H9 (cell line): ENCODE data around the gene STPG3. TPM values are rescaled to one million over a fixed set of nuclear protein-coding genes. Genes with fewer than 3 reads are reported as not detected.

Source experiments
- DNase-seq: peaks from one replicate; pipeline ENCODE4 v3.0.0-alpha.2; 2017
- H2AFZ ChIP-seq: one replicate; pipeline ENCODE4 v1.6.1; 2013; ENCODE audit warnings: mild to moderate bottlenecking, low read length, control low read depth, moderate library complexity
- H2AK5ac ChIP-seq: 2 replicates; pipeline ENCODE4 v1.6.1; 2013; ENCODE audit warnings: low read length, control low read depth, mixed read lengths; ENCODE audit not compliant: insufficient read length
- H2BK120ac ChIP-seq: one replicate; pipeline ENCODE4 v1.6.1; 2013; ENCODE audit warnings: low read depth, mild to moderate bottlenecking, low read length, control low read depth, inconsistent platforms; ENCODE audit not compliant: poor library complexity, severe bottlenecking
- H2BK12ac ChIP-seq: 2 replicates; pipeline ENCODE4 v1.6.1; 2013; ENCODE audit warnings: low read length, control low read depth, mixed read lengths, low read depth; ENCODE audit not compliant: insufficient read length
- H2BK15ac ChIP-seq: 2 replicates; pipeline ENCODE4 v1.6.1; 2013; ENCODE audit warnings: low read depth, low read length, control low read depth
- H2BK20ac ChIP-seq: one replicate; pipeline ENCODE4 v1.6.1; 2013; ENCODE audit warnings: low read depth, mild to moderate bottlenecking, low read length, control low read depth, inconsistent platforms; ENCODE audit not compliant: poor library complexity, severe bottlenecking
- H2BK5ac ChIP-seq: 2 replicates; pipeline ENCODE4 v1.6.1; 2013; ENCODE audit warnings: low read length, control low read depth, mixed read lengths; ENCODE audit not compliant: insufficient read length
- H3K14ac ChIP-seq: 2 replicates; pipeline ENCODE4 v1.6.1; 2013; ENCODE audit warnings: low read length, control low read depth; ENCODE audit not compliant: insufficient read depth
- H3K18ac ChIP-seq: 2 replicates; pipeline ENCODE4 v1.6.1; 2013; ENCODE audit warnings: low read depth, mild to moderate bottlenecking, mixed read lengths, low read length, control low read depth; ENCODE audit not compliant: insufficient read length
- H3K23ac ChIP-seq: 2 replicates; pipeline ENCODE4 v1.6.1; 2013; ENCODE audit warnings: low read length, control low read depth, mixed read lengths, low read depth; ENCODE audit not compliant: insufficient read length
- H3K23me2 ChIP-seq: 2 replicates; pipeline ENCODE4 v1.6.1; 2013; ENCODE audit warnings: low read depth, mild to moderate bottlenecking, mixed read lengths, low read length, control low read depth; ENCODE audit not compliant: insufficient read length, poor library complexity, severe bottlenecking
- H3K27ac ChIP-seq: 2 replicates; pipeline ENCODE4 v1.5.1; 2013; ENCODE audit warnings: low read length, control low read depth, mixed read lengths, low read depth; ENCODE audit not compliant: insufficient read length
- H3K27me3 ChIP-seq: 2 replicates; pipeline ENCODE4 v1.6.1; 2013; ENCODE audit warnings: low read length, control low read depth, inconsistent platforms; ENCODE audit not compliant: insufficient read depth
- H3K4ac ChIP-seq: 2 replicates; pipeline ENCODE4 v1.6.1; 2013; ENCODE audit warnings: low read depth, mild to moderate bottlenecking, control low read depth, inconsistent platforms, low read length, moderate library complexity
- H3K4me1 ChIP-seq: 2 replicates; pipeline ENCODE4 v1.6.1; 2013; ENCODE audit warnings: low read length, control low read depth, inconsistent platforms; ENCODE audit not compliant: insufficient read depth
- H3K4me2 ChIP-seq: 2 replicates; pipeline ENCODE4 v1.6.1; 2013; ENCODE audit warnings: low read length, control low read depth, mixed read lengths; ENCODE audit not compliant: insufficient read length, insufficient read depth
- H3K56ac ChIP-seq: 2 replicates; pipeline ENCODE4 v1.6.1; 2013; ENCODE audit warnings: low read depth, mild to moderate bottlenecking, mixed read lengths, low read length, control low read depth; ENCODE audit not compliant: insufficient read length
- H3K79me1 ChIP-seq: 2 replicates; pipeline ENCODE4 v1.6.1; 2013; ENCODE audit warnings: low read depth, mild to moderate bottlenecking, moderate library complexity, low read length, control low read depth, inconsistent platforms; ENCODE audit not compliant: insufficient read depth, poor library complexity, severe bottlenecking
- H3K79me2 ChIP-seq: 2 replicates; pipeline ENCODE4 v1.6.1; 2013; ENCODE audit warnings: low read length, control low read depth, inconsistent platforms; ENCODE audit not compliant: insufficient read depth
- H3K9ac ChIP-seq: 2 replicates; pipeline ENCODE4 v1.6.1; 2013; ENCODE audit warnings: low read length, control low read depth, mixed read lengths; ENCODE audit not compliant: insufficient read length; ENCODE audit errors: extremely low read depth
- H3K9me3 ChIP-seq: one replicate; pipeline ENCODE4 v1.6.1; 2013; ENCODE audit warnings: low read depth, low read length, inconsistent platforms; ENCODE audit not compliant: control insufficient read depth
- H3T11ph ChIP-seq: one replicate; pipeline ENCODE4 v1.6.1; 2013; ENCODE audit warnings: mild to moderate bottlenecking, low read length, control low read depth, inconsistent platforms
- H4K20me1 ChIP-seq: one replicate; pipeline ENCODE4 v1.6.1; 2013; ENCODE audit not compliant: control insufficient read depth, insufficient read length, insufficient read depth
- H4K5ac ChIP-seq: 2 replicates; pipeline ENCODE4 v1.6.1; 2013; ENCODE audit warnings: low read depth, mild to moderate bottlenecking, mixed read lengths, low read length, control low read depth; ENCODE audit not compliant: insufficient read length
- H4K8ac ChIP-seq: replicated peaks from 2 replicates; pipeline ENCODE4 v1.6.1; 2013; ENCODE audit warnings: low read length, control low read depth, mixed read lengths, low read depth; ENCODE audit not compliant: insufficient read length
- H4K91ac ChIP-seq: 2 replicates; pipeline ENCODE4 v1.6.1; 2013; ENCODE audit warnings: low read depth, mild to moderate bottlenecking, moderate library complexity, mixed read lengths, low read length, control low read depth; ENCODE audit not compliant: insufficient read length
- H3K27ac Mint-ChIP-seq, 3 experiments: 2 replicates in 2 of 3; 3 replicates in 1 of 3; pipeline ENCODE4 v1.8.0; 2020 to 2021; ENCODE audit warnings: mixed read lengths in 3 of 3, mild to moderate bottlenecking in 1 of 3, moderate library complexity in 1 of 3
- H3K27me3 Mint-ChIP-seq: 2 replicates; pipeline ENCODE4 v1.8.0; 2021; ENCODE audit warnings: low read depth, mild to moderate bottlenecking, moderate library complexity, mixed read lengths
- H3K36me3 Mint-ChIP-seq, 3 experiments: 2 replicates in 2 of 3; 3 replicates in 1 of 3; pipeline ENCODE4 v1.8.0; 2020 to 2021; ENCODE audit warnings: low read depth in 3 of 3, mixed read lengths in 3 of 3; ENCODE audit not compliant: insufficient read depth in 1 of 3
- H3K4me1 Mint-ChIP-seq, 2 experiments: 2 replicates each; pipeline ENCODE4 v1.8.0; 2020; ENCODE audit warnings: mixed read lengths in 2 of 2
- H3K4me3 Mint-ChIP-seq, 2 experiments: 2 replicates in 1 of 2; 3 replicates in 1 of 2; pipeline ENCODE4 v1.8.0; 2020 to 2021; ENCODE audit warnings: mild to moderate bottlenecking in 2 of 2, mixed read lengths in 2 of 2, moderate library complexity in 1 of 2
- H3K9me3 Mint-ChIP-seq, 2 experiments: 2 replicates in 1 of 2; 3 replicates in 1 of 2; pipeline ENCODE4 v1.8.0; 2020; ENCODE audit warnings: mild to moderate bottlenecking in 2 of 2, mixed read lengths in 2 of 2, moderate library complexity in 1 of 2
- WGBS: extraction: QIAGEN DNeasy Blood & Tissue Kit; methylation state at CpG from one replicate; pipeline ENCODE4 v1.1.7; 2013; ENCODE audit warnings: missing lambda C conversion rate, low lambda C conversion rate, mixed read lengths; ENCODE audit not compliant: insufficient read length; ENCODE audit errors: extremely low coverage; 5-methylcytosine and 5-hydroxymethylcytosine counted together
- total RNA-seq: library from RNA; stranded (reverse); gene quantifications from 2 replicates; pipeline ENCODE4 v1.2.1, GENCODE V29; 2021
- TF ChIP-seq, protein P1 (sequence below): fragments of 200-600 bp; sonication (generic); conservative IDR thresholded peaks from 3 replicates; pipeline ENCODE4 v1.8.0; 2021; ENCODE audit warnings: antibody characterized with exemption, mild to moderate bottlenecking

Gene STPG3
- total RNA-seq, 1 experiment from 2014 or later = not detected

DNA sequence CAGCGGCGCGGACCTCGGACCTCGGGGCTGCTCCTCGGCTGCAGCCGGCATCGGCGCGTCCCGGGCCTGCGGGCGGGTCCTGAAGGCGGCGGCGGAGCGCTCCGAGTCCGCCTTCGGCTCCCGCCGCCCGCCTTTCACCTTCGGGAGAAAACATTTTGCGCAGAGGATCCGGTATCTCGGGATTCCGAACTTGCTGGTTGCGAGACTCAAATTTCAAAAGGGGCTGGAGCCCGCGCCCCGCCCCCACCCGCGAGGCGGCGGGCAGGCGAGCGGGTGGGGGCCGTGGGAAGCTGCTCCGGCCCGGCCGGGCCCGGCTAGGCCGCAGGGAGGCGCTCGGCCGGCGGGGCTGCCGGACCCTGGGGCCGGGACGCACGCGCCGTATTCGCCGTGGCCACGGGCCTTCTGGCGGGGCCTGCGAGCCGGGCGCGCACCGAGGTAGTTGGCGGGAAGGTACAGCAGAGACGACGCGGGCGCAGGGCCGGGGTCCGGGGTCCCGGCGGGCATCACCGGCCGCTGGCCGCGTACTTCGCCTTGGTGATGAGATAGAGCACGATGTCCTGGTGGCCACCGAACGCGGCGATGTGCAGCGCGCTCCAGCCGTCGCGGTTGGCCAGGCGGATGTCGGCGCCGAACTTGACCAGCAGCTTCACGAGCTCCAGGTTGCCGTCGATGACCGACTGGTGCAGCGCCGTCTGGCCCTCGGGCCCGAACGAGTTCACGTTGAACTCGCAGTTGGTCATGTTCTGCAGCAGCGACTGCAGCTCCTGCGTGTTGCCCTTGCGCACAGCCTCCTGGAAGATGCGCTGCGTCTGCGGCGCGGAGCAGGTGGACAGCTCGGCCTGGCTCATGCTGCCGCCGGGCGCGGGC, 50.2 kb downstream of the STPG3 start:
- H3K14ac ChIP-seq = 0 out of 2 replicates have a peak overlapping the region, but pooled peaks have one; percentile 13
- peaks cover 5% of the 10 kb centered on the region; the same call in 1 of the 2 replicates for H3K4me1 ChIP-seq
- Mint-ChIP-seq H3K4me1 (peaks cover 36 to 51% of the 10 kb centered on the region in 2 experiments), H3K36me3 (peaks cover 0 to 2% (median 0%) of the 10 kb centered on the region in 3 experiments; a peak in 3 of 7 replicates), H3K9me3 (peaks cover 0 to 2% of the 10 kb centered on the region in 2 experiments; a peak in 3 of 5 replicates), H3K27me3 (peaks cover 39% of the 10 kb centered on the region), H3K4me3 (peak overlapping the region; percentile 80 to 99), H3K27ac (peak overlapping the region in 2 of 3 experiments; percentile 93 to 96; a peak in 4 of 7 replicates)
- no peak overlapping the region for H2BK5ac ChIP-seq
- H4K20me1 ChIP-seq = no peaks in the 10 kb centered on the region
- H3K79me2 ChIP-seq = no peaks in the 10 kb centered on the region
- H3K4me2 ChIP-seq = peak overlapping the region; percentile 31
- H2AK5ac ChIP-seq = no peak overlapping the region
- H2BK15ac ChIP-seq = no peak overlapping the region
- H2BK12ac ChIP-seq = no peak overlapping the region
- H2BK120ac ChIP-seq = no peak overlapping the region
- H3T11ph ChIP-seq = no peak overlapping the region
- H3K9ac ChIP-seq = no peak overlapping the region
- H3K9me3 ChIP-seq = no peaks in the 10 kb centered on the region
- no peak overlapping the region for H4K91ac ChIP-seq
- WGBS = no CpG with 5 or more reads among the region's 115 CpGs
- H2AFZ ChIP-seq = no peak overlapping the region
- H3K23me2 ChIP-seq = peaks cover 7% of the 10 kb centered on the region
- H3K27me3 ChIP-seq = peaks cover 5% of the 10 kb centered on the region; the same call in 1 of the 2 replicates
- H3K4ac ChIP-seq = no peak overlapping the region
- peak overlapping the region; percentile 38 for H3K18ac ChIP-seq
- H4K8ac ChIP-seq = no peak overlapping the region
- no peaks in the 10 kb centered on the region for H3K79me1 ChIP-seq
- TF ChIP-seq, protein P1, sequence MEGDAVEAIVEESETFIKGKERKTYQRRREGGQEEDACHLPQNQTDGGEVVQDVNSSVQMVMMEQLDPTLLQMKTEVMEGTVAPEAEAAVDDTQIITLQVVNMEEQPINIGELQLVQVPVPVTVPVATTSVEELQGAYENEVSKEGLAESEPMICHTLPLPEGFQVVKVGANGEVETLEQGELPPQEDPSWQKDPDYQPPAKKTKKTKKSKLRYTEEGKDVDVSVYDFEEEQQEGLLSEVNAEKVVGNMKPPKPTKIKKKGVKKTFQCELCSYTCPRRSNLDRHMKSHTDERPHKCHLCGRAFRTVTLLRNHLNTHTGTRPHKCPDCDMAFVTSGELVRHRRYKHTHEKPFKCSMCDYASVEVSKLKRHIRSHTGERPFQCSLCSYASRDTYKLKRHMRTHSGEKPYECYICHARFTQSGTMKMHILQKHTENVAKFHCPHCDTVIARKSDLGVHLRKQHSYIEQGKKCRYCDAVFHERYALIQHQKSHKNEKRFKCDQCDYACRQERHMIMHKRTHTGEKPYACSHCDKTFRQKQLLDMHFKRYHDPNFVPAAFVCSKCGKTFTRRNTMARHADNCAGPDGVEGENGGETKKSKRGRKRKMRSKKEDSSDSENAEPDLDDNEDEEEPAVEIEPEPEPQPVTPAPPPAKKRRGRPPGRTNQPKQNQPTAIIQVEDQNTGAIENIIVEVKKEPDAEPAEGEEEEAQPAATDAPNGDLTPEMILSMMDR = peak; percentile 47; the same call in 2 of the 3 replicates
- H3K27ac ChIP-seq = no peak overlapping the region
- no peak overlapping the region for H4K5ac ChIP-seq
- no peak overlapping the region for H3K56ac ChIP-seq
- no peak overlapping the region for H3K23ac ChIP-seq
- peak; percentile 59 for DNase-seq
- no peak overlapping the region for H2BK20ac ChIP-seq
